ENCODE measurements around the gene GNE.
"Not testable (repeated sequence)": the region's sequence is repeated elsewhere in the genome, so short reads cannot be mapped to it uniquely, and the experiment has no call there.

Gene GNE

DNA sequence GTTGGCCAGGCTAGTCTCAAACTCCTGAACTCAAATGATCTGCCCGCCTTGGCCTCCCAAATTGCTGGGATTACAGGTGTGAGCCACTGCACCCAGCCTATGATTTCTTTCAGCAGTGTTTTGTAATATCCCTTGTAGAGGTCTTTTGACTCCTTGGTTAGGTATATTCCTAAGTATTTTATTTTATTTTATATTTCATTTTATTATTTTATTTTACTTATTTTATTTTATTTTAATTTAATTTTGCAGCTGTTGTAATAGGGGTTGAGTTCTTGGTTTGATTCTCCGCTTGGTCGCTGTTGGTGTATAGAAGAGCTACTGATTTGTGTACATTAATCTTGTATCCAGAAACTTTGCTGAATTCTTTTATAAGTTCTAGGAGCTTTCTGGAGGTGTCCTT lies 18.6 kb downstream of the GNE start:
- H4K91ac ChIP-seq (ENCODE audit: low read depth, low read length); H3K4me2 ChIP-seq (ENCODE audit: low read length); H3K27me3 ChIP-seq (ENCODE audit: insufficient read depth, low read length); H2BK5ac ChIP-seq (ENCODE audit: low read depth, low read length, poor library complexity); H4K12ac ChIP-seq (ENCODE audit: low read depth, low read length); DNase-seq; H3K9me3 ChIP-seq (ENCODE audit: insufficient read depth, low read depth, low read length); H2AK5ac ChIP-seq (ENCODE audit: low read length); H3K79me1 ChIP-seq (ENCODE audit: low read length); H3K79me2 ChIP-seq (ENCODE audit: control insufficient read depth, insufficient read depth, low read length, poor library complexity); H3K4me3 ChIP-seq (ENCODE audit: low read depth, low read length); H3K36me3 ChIP-seq (ENCODE audit: control insufficient read depth in 1 of 2, insufficient read depth in 2 of 2, low read length in 2 of 2); H3K4ac ChIP-seq (ENCODE audit: low read depth, low read length); H2BK12ac ChIP-seq (ENCODE audit: low read length); H3K14ac ChIP-seq (ENCODE audit: low read length); H3K23ac ChIP-seq (ENCODE audit: low read length); H3K9ac ChIP-seq (ENCODE audit: low read length); H2AFZ ChIP-seq (ENCODE audit: insufficient read depth, low read length, poor library complexity); H4K8ac ChIP-seq (ENCODE audit: low read depth, low read length); H3K18ac ChIP-seq (ENCODE audit: low read length); H2BK120ac ChIP-seq (ENCODE audit: insufficient read depth, low read length, poor library complexity); H3K27ac ChIP-seq (ENCODE audit: low read depth, low read length); H3K4me1 ChIP-seq (ENCODE audit: control insufficient read depth in 1 of 2, insufficient read depth in 2 of 2, low read length in 2 of 2): not testable (repeated sequence)
- WGBS (ENCODE audit: extremely low coverage, insufficient coverage, insufficient read length) = no CpG with 5 or more reads among the region's 3 CpGs

DNA sequence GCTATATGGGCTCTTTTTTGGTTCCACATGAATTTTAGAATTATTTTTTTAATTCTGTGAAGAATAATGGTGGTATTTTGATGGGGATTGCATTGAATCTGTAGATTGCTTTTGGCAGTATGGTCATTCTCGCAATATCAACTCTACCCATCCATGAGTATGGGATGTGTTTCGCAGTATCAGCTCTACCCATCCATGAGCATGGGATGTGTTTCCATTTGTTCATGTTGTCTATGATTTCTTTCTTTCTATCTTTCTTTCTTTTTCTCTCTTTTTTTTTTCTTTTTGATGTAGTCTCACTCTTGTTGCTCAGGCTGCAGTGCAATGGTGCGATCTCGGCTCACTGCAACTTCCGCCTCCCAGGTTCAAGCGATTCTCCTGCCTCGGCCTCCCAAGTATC lies 19.0 kb downstream of the GNE start:
- H3K4ac ChIP-seq (ENCODE audit: low read depth, low read length); H3K18ac ChIP-seq (ENCODE audit: low read length); H3K79me1 ChIP-seq (ENCODE audit: low read length); H3K79me2 ChIP-seq (ENCODE audit: control insufficient read depth, insufficient read depth, low read length, poor library complexity); H3K9ac ChIP-seq (ENCODE audit: low read length); H4K12ac ChIP-seq (ENCODE audit: low read depth, low read length); H3K4me2 ChIP-seq (ENCODE audit: low read length); H2BK120ac ChIP-seq (ENCODE audit: insufficient read depth, low read length, poor library complexity); H4K91ac ChIP-seq (ENCODE audit: low read depth, low read length); H3K4me1 ChIP-seq (ENCODE audit: control insufficient read depth in 1 of 2, insufficient read depth in 2 of 2, low read length in 2 of 2); H3K9me3 ChIP-seq (ENCODE audit: insufficient read depth, low read depth, low read length); H3K23ac ChIP-seq (ENCODE audit: low read length); H4K8ac ChIP-seq (ENCODE audit: low read depth, low read length); H3K27me3 ChIP-seq (ENCODE audit: insufficient read depth, low read length); H2AFZ ChIP-seq (ENCODE audit: insufficient read depth, low read length, poor library complexity); H3K14ac ChIP-seq (ENCODE audit: low read length); H2AK5ac ChIP-seq (ENCODE audit: low read length); DNase-seq; H3K27ac ChIP-seq (ENCODE audit: low read depth, low read length); H2BK5ac ChIP-seq (ENCODE audit: low read depth, low read length, poor library complexity); H3K4me3 ChIP-seq (ENCODE audit: low read depth, low read length); H2BK12ac ChIP-seq (ENCODE audit: low read length): not testable (repeated sequence)
- no CpG with 5 or more reads among the region's 7 CpGs for WGBS (ENCODE audit: extremely low coverage, insufficient coverage, insufficient read length)
- H3K36me3 ChIP-seq (ENCODE audit: control insufficient read depth in 1 of 2, insufficient read depth in 2 of 2, low read length in 2 of 2) = peaks cover 6 to 11% of the 10 kb centered on the region in 2 experiments

DNA sequence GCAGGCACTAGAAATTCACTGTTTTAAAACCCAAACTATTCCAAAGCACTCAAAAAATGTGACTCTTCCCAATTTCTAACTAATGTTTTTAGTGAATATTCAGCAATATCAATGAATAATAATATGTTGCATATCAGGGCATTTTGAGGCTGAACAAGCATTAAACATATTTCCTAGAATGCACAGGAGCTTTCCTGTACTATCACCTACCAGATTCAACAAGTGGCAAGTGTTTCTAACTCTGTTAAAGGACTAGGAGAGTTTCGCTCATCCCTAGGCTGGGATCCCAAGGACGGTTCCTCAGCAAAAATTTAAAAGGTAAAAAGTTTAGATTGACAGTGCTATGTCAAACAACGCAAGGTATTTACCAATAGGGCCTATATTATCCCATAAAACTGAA lies 21.0 kb downstream of the GNE start:
- H3K4me2 ChIP-seq (ENCODE audit: low read length) = no peak overlapping the region
- H3K36me3 ChIP-seq (ENCODE audit: control insufficient read depth in 1 of 2, insufficient read depth in 2 of 2, low read length in 2 of 2) = peaks cover 3 to 11% of the 10 kb centered on the region in 2 experiments
- H3K4ac ChIP-seq (ENCODE audit: low read depth, low read length) = no peak overlapping the region
- no peak overlapping the region for H2BK12ac ChIP-seq (ENCODE audit: low read length)
- H3K14ac ChIP-seq (ENCODE audit: low read length) = no peak overlapping the region
- H3K18ac ChIP-seq (ENCODE audit: low read length) = no peak overlapping the region
- H3K27ac ChIP-seq (ENCODE audit: low read depth, low read length) = no peak overlapping the region
- no peaks in the 10 kb centered on the region for H3K4me1 ChIP-seq (ENCODE audit: control insufficient read depth in 1 of 2, insufficient read depth in 2 of 2, low read length in 2 of 2)
- H2AK5ac ChIP-seq (ENCODE audit: low read length) = no peak overlapping the region
- no peak overlapping the region for H3K9ac ChIP-seq (ENCODE audit: low read length)
- no peak overlapping the region for H4K8ac ChIP-seq (ENCODE audit: low read depth, low read length)
- H3K9me3 ChIP-seq (ENCODE audit: insufficient read depth, low read depth, low read length) = no peaks in the 10 kb centered on the region
- H3K79me1 ChIP-seq (ENCODE audit: low read length) = no peaks in the 10 kb centered on the region
- no CpG with 5 or more reads among the region's 3 CpGs for WGBS (ENCODE audit: extremely low coverage, insufficient coverage, insufficient read length)
- H2AFZ ChIP-seq (ENCODE audit: insufficient read depth, low read length, poor library complexity) = no peak overlapping the region
- no peak overlapping the region for H4K91ac ChIP-seq (ENCODE audit: low read depth, low read length)
- no peak for DNase-seq
- no peaks in the 10 kb centered on the region for H3K79me2 ChIP-seq (ENCODE audit: control insufficient read depth, insufficient read depth, low read length, poor library complexity)
- H3K23ac ChIP-seq (ENCODE audit: low read length) = no peak overlapping the region
- no peak overlapping the region for H4K12ac ChIP-seq (ENCODE audit: low read depth, low read length)
- H3K4me3 ChIP-seq (ENCODE audit: low read depth, low read length) = no peak overlapping the region
- no peaks in the 10 kb centered on the region for H3K27me3 ChIP-seq (ENCODE audit: insufficient read depth, low read length)
- no peak overlapping the region for H2BK5ac ChIP-seq (ENCODE audit: low read depth, low read length, poor library complexity)
- no peak overlapping the region for H2BK120ac ChIP-seq (ENCODE audit: insufficient read depth, low read length, poor library complexity)

DNA sequence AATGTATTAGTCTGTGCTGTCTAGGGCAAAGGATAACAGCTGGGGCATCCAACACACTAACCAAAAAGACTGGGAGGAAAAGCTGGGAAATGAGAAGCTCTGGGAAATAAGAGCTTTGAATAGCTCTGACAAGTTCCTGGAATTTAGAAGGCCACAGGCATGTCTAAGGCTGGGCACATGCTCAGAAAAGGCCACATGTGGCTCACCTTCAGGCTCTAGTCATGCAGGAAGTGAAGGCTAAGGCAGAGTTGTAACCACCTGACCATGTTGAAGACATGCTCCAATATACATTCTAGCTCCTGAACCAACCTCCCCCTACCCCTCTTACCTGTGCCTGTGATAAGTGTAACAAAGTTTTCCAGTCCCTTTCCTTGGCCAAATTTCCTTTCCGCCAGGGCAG lies 35.8 kb downstream of the GNE start:
- no peaks in the 10 kb centered on the region for H3K4me1 ChIP-seq (ENCODE audit: control insufficient read depth in 1 of 2, insufficient read depth in 2 of 2, low read length in 2 of 2)
- H3K27ac ChIP-seq (ENCODE audit: low read depth, low read length) = no peak overlapping the region
- H3K18ac ChIP-seq (ENCODE audit: low read length) = no peak overlapping the region
- no peak overlapping the region for H3K14ac ChIP-seq (ENCODE audit: low read length)
- no peak overlapping the region for H2AK5ac ChIP-seq (ENCODE audit: low read length)
- no peaks in the 10 kb centered on the region for H3K79me2 ChIP-seq (ENCODE audit: control insufficient read depth, insufficient read depth, low read length, poor library complexity)
- peaks cover 5% of the 10 kb centered on the region for H3K9me3 ChIP-seq (ENCODE audit: insufficient read depth, low read depth, low read length)
- no peak overlapping the region for H3K4me3 ChIP-seq (ENCODE audit: low read depth, low read length)
- H2BK12ac ChIP-seq (ENCODE audit: low read length) = no peak overlapping the region
- H4K8ac ChIP-seq (ENCODE audit: low read depth, low read length) = no peak overlapping the region
- H3K4me2 ChIP-seq (ENCODE audit: low read length) = no peak overlapping the region
- no peak overlapping the region for H2BK120ac ChIP-seq (ENCODE audit: insufficient read depth, low read length, poor library complexity)
- H2BK5ac ChIP-seq (ENCODE audit: low read depth, low read length, poor library complexity) = no peak overlapping the region
- no peak overlapping the region for H4K91ac ChIP-seq (ENCODE audit: low read depth, low read length)
- no peak overlapping the region for H4K12ac ChIP-seq (ENCODE audit: low read depth, low read length)
- no peak overlapping the region for H3K23ac ChIP-seq (ENCODE audit: low read length)
- H3K9ac ChIP-seq (ENCODE audit: low read length) = no peak overlapping the region
- H3K79me1 ChIP-seq (ENCODE audit: low read length) = no peaks in the 10 kb centered on the region
- no peaks in the 10 kb centered on the region for H3K27me3 ChIP-seq (ENCODE audit: insufficient read depth, low read length)
- peaks cover 39 to 45% of the 10 kb centered on the region in 2 experiments for H3K36me3 ChIP-seq (ENCODE audit: control insufficient read depth in 1 of 2, insufficient read depth in 2 of 2, low read length in 2 of 2)
- no CpG with 5 or more reads among the region's 1 CpG for WGBS (ENCODE audit: extremely low coverage, insufficient coverage, insufficient read length)
- no peak for DNase-seq
- H3K4ac ChIP-seq (ENCODE audit: low read depth, low read length) = no peak overlapping the region
- no peak overlapping the region for H2AFZ ChIP-seq (ENCODE audit: insufficient read depth, low read length, poor library complexity)

Data from trophoblast cell (in vitro differentiated cells and primary cell).